Pancreas (tissue), 10 donors: ENCODE measurements around the gene UVRAG. TPM values are rescaled to one million over a fixed set of nuclear protein-coding genes. Genes with fewer than 3 reads are reported as not detected.

Experiments used
- ATAC-seq, 4 donors: fragments of 200-7000 bp; cut with Tn5 transposase; one replicate each; pipeline versions ENCODE4 v1.8.0 to v1.9.1; 2020; ENCODE audit warnings: mild to moderate bottlenecking in 4 of 4, moderate library complexity in 4 of 4
- DNase-seq, 6 donors: peaks; one replicate each; pipeline ENCODE4 v3.0.0-alpha.2; 2020
- FAIRE-seq: peaks from 2 replicates; lab custom pipeline; 2012; peaks lifted over from hg19 to GRCh38; lab: Jason Lieb, UNC
- H3K27ac ChIP-seq, 4 donors: fragments of 200-600 bp; sonication (generic); 1 replicate in 3 of 4; 2 replicates in 1 of 4; pipeline versions ENCODE4 v1.5.0 to v1.8.0; 2020
- H3K27me3 ChIP-seq, 4 donors: fragments of 200-600 bp; one replicate each; pipeline ENCODE4 v1.8.0; 2021
- H3K36me3 ChIP-seq, 3 donors: fragments of 200-600 bp; sonication (generic) in 1 of 3; one replicate each; pipeline versions ENCODE4 v1.5.0 to v1.8.0; 2020 to 2021
- H3K4me1 ChIP-seq, 3 donors: fragments of 200-600 bp; one replicate each; pipeline ENCODE4 v1.8.0; 2021
- H3K4me3 ChIP-seq, 4 donors: fragments of 200-600 bp; sonication (generic) in 2 of 4; one replicate each; pipeline versions ENCODE4 v1.5.0 to v1.8.0; 2020 to 2021
- H3K9me3 ChIP-seq, 4 donors: fragments of 200-600 bp; one replicate each; pipeline ENCODE4 v1.8.0; 2021
- CTCF ChIP-seq, 4 donors: fragments of 200-600 bp; sonication (generic) in 3 of 4; IDR thresholded peaks; one replicate each; pipeline versions ENCODE4 v1.5.0 to v1.8.0; 2021; ENCODE audit warnings: antibody characterized with exemption in 4 of 4
- WGBS, 2 donors: extraction: QIAGEN DNeasy Blood & Tissue Kit; methylation state at CpG; one replicate each; pipeline ENCODE4 v1.1.7; 2013; 5-methylcytosine and 5-hydroxymethylcytosine counted together
- intact Hi-C, 3 donors: fragments of 100-400 bp; cut with DNase I; formaldehyde crosslinking; loops; one replicate each; pipeline versions ENCODE4 v1.11.1 to v1.14.2; 2022
- polyA plus RNA-seq, 2 donors: library from polyadenylated mRNA; stranded (reverse); fragments of 200-250 nt; gene quantifications; one replicate each; pipeline ENCODE4 v1.2.3, GENCODE V29; 2013
- total RNA-seq, 6 donors: library from RNA; stranded (reverse); fragmentation: NEBNext Ultra II Directional in 4 of 6; extraction: Animal tissue kit (Norgen Biotek cat#: 25700) in 4 of 6; gene quantifications; one replicate each; pipeline versions ENCODE4 v1.2.1 to v1.2.4, GENCODE V29; 2021 to 2023
- donor health status: healthy with polysubstance abuse.
- donor health status: DM: no; HTN: no; CAD: no; lungs with moderate emphysema.
- donor health status: DM: no; HTN: no; CAD: no.
- donor health status: control.
- donor health status: control.
- donor health status: Bipolar disorder and iron deficiency.
- donor health status: DM: yes; HTN: yes; CAD: no.
- donor health status: DM: no; HTN: no; CAD: no.
- donor health status: DM: no; HTN: no; CAD: no.
- donor health status: DM: yes; HTN: yes; CAD: no.

UVRAG gene
- total and polyA plus RNA-seq, 8 donors: 3.3 to 17.2 (median 7.6) TPM

- Histone ChIP-seq H3K27ac (no peak overlapping the region), H3K9me3 (no peaks in the 10 kb centered on the region), H3K36me3 (no peaks in the 10 kb centered on the region), H3K4me1 (no peaks in the 10 kb centered on the region), H3K4me3 (no peak overlapping the region), H3K27me3 (no peaks in the 10 kb centered on the region)
- no peak for FAIRE-seq
- WGBS, 2 donors: 32 to 38% methylated on average over 10 of the region's 10 CpGs
- ATAC-seq: peak; percentile 84 to 97 (median 92)
- intact Hi-C loops: loop anchor here in 2 of 3 donors (5.0 to 10.0 kb wide), 2 partner anchors 62 to 64 kb away; no protein-coding TSS in a partner anchor
- TF ChIP-seq CTCF (IDR thresholded peaks at IDR 0.05): peak; percentile 76 to 90 (median 88)
- DNase-seq: peak in 5 of 6 donors; percentile 48 to 80 (median 68)
Observed at GRCh38 chr11:75802913-75803820, 11.8 kb upstream of the UVRAG start.

DNA sequence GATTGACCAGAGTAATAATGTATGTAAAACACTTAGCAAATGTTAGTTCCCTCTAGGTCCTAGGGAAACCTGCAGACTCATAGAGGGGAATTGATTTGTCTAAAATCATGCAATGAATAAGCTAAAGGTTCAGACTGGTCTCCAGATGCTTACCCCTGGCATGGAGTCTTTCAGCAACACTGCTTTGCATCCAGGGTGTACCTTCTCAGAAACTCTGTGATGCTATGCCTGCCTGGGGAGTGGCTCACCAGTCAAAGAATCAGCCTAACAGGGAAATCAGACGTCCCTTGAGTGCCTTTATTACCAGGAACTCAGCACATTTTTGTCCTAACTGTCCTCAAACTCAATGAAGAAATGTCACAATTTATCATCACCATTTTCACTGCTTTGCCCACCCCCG, 5.9 kb upstream of the UVRAG start:
- ATAC-seq (no peak), FAIRE-seq (no peak), DNase-seq (no peak)
- Histone ChIP-seq H3K27ac (no peak overlapping the region), H3K27me3 (no peaks in the 10 kb centered on the region), H3K36me3 (no peaks in the 10 kb centered on the region), H3K4me3 (no peak overlapping the region), H3K9me3 (no peaks in the 10 kb centered on the region), H3K4me1 (peaks cover 0 to 7% (median 0%) of the 10 kb centered on the region in 3 donors)
- intact Hi-C loops: loop anchor here in 1 of 3 donors (10.0 kb wide), 1 partner anchor 56 kb away; no protein-coding TSS in a partner anchor
- WGBS, 2 donors: 61% methylated on average over 2 of the region's 2 CpGs
- no peak for TF ChIP-seq CTCF (IDR thresholded peaks at IDR 0.05)

- Histone ChIP-seq H3K4me3 (no peak overlapping the region), H3K36me3 (no peaks in the 10 kb centered on the region), H3K4me1 (peaks cover 0 to 7% (median 0%) of the 10 kb centered on the region in 3 donors), H3K27ac (no peak overlapping the region), H3K9me3 (no peaks in the 10 kb centered on the region), H3K27me3 (no peaks in the 10 kb centered on the region)
- WGBS, 2 donors: 88 to 91% methylated on average over 2 of the region's 2 CpGs
- no peak for FAIRE-seq
- no peak for ATAC-seq
- intact Hi-C loops: loop anchor here in 1 of 3 donors (10.0 kb wide), 1 partner anchor 55 kb away; no protein-coding TSS in a partner anchor
- TF ChIP-seq CTCF (IDR thresholded peaks at IDR 0.05): no peak
- DNase-seq: no peak
Observed at GRCh38 chr11:75809991-75810390, 5.0 kb upstream of the UVRAG start.

DNA sequence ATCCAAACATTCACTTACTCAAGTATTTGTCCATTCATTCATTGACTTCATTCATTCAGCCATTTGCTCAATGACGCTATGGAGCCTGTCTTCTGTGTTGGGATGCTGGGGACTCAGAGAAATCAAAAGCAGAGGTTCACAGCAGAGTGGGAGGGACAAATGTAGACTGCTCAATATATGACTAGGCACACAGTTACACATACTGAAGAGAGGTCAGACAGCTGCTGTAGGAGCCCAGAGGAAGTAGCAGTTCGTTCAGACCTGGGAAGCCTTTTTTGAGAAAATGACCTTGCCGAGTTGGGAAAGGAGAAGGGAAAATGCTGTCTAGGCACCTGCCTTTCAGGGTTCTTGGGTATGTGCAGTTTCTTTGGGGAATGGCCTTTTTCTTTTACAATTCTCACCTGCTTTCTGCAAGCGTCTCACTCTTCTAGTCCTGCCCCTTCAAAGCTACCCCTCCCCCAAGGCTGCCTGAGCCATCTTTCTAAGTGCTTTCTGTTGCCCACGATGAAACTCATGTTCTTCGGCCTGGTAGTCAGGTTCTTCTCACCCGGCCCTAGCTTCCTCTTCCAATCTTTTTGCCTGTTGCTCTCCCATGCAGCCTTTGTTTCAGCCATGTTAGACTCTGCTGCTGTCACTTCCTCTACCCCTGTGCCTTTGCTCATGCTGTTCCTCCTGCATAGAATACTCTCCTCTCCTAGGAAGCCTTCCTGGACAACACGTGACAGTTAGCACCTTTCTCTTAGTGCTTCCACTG, 4.2 kb upstream of the UVRAG start:
- no peak for TF ChIP-seq CTCF (IDR thresholded peaks at IDR 0.05)
- DNase-seq (peak in 1 of 6 donors; percentile 10), ATAC-seq (no peak), FAIRE-seq (no peak)
- intact Hi-C loops: no loop called here
- WGBS, 2 donors: 73 to 81% methylated on average over 8 of the region's 8 CpGs
- no peak overlapping the region for H3K27ac ChIP-seq
- no peaks in the 10 kb centered on the region for H3K9me3 ChIP-seq
- no peaks in the 10 kb centered on the region for H3K27me3 ChIP-seq
- H3K4me3 ChIP-seq: no peak overlapping the region
- no peaks in the 10 kb centered on the region for H3K36me3 ChIP-seq
- peaks cover 0 to 7% (median 0%) of the 10 kb centered on the region in 3 donors for H3K4me1 ChIP-seq
